ENCODE data around the gene STX8.

STX8 gene

GRCh38 chr17:9512323-9513168 is 63.1 kb downstream of the STX8 start:
- H3K27ac ChIP-seq (ENCODE audit: low read length) = no peak overlapping the region
- H3K36me3 ChIP-seq (replicated peaks; ENCODE audit: low read depth, low read length) = no peaks in the 10 kb centered on the region
- H2AFZ ChIP-seq (ENCODE audit: low read depth, low read length) = no peak overlapping the region
- H3K4me2 ChIP-seq (ENCODE audit: low read length) = no peak overlapping the region
- no peaks in the 10 kb centered on the region for H3K9me3 ChIP-seq (ENCODE audit: insufficient read depth, low read length)
- H3K4me1 ChIP-seq (ENCODE audit: low read length) = no peaks in the 10 kb centered on the region
- no peak overlapping the region for H3K9ac ChIP-seq (ENCODE audit: low read length)
- H3K27me3 ChIP-seq (ENCODE audit: low read depth, low read length) = no peaks in the 10 kb centered on the region
- H3K79me2 ChIP-seq (ENCODE audit: low read length) = no peaks in the 10 kb centered on the region
- no peak for TF ChIP-seq CTCF (IDR thresholded peaks at IDR 0.05; ENCODE audit: low read depth, low read length)
- TF ChIP-seq EZH2phosphoT487 (IDR thresholded peaks at IDR 0.05; ENCODE audit: low read depth) = no peak
- no peak overlapping the region for H3K4me3 ChIP-seq (ENCODE audit: low read length)
- H4K20me1 ChIP-seq (ENCODE audit: insufficient read depth, low read length) = no peaks in the 10 kb centered on the region

GRCh38 chr17:9509236-9509816 is 66.3 kb downstream of the STX8 start:
- Histone ChIP-seq H3K9me3 (ENCODE audit: insufficient read depth, low read length) (no peaks in the 10 kb centered on the region), H2AFZ (ENCODE audit: low read depth, low read length) (no peak overlapping the region), H3K9ac (ENCODE audit: low read length) (no peak overlapping the region), H3K27ac (ENCODE audit: low read length) (no peak overlapping the region), H3K4me2 (ENCODE audit: low read length) (no peak overlapping the region), H3K4me1 (ENCODE audit: low read length) (no peaks in the 10 kb centered on the region), H3K36me3 (replicated peaks; ENCODE audit: low read depth, low read length) (no peaks in the 10 kb centered on the region), H4K20me1 (ENCODE audit: insufficient read depth, low read length) (no peaks in the 10 kb centered on the region), H3K4me3 (ENCODE audit: low read length) (no peak overlapping the region), H3K79me2 (ENCODE audit: low read length) (no peaks in the 10 kb centered on the region), H3K27me3 (ENCODE audit: low read depth, low read length) (no peaks in the 10 kb centered on the region)
- TF ChIP-seq CTCF (IDR thresholded peaks at IDR 0.05; ENCODE audit: low read depth, low read length) (no peak), EZH2phosphoT487 (IDR thresholded peaks at IDR 0.05; ENCODE audit: low read depth) (no peak)

- Histone ChIP-seq H3K27me3 (ENCODE audit: low read depth, low read length) (no peaks in the 10 kb centered on the region), H3K79me2 (ENCODE audit: low read length) (no peaks in the 10 kb centered on the region), H3K9me3 (ENCODE audit: insufficient read depth, low read length) (no peaks in the 10 kb centered on the region), H3K4me2 (ENCODE audit: low read length) (no peak overlapping the region), H3K36me3 (replicated peaks; ENCODE audit: low read depth, low read length) (no peaks in the 10 kb centered on the region), H4K20me1 (ENCODE audit: insufficient read depth, low read length) (no peaks in the 10 kb centered on the region), H3K27ac (ENCODE audit: low read length) (no peak overlapping the region), H2AFZ (ENCODE audit: low read depth, low read length) (no peak overlapping the region), H3K4me3 (ENCODE audit: low read length) (no peak overlapping the region), H3K9ac (ENCODE audit: low read length) (no peak overlapping the region), H3K4me1 (ENCODE audit: low read length) (no peaks in the 10 kb centered on the region)
- no peak for TF ChIP-seq EZH2phosphoT487 (IDR thresholded peaks at IDR 0.05; ENCODE audit: low read depth)
- no peak for TF ChIP-seq CTCF (IDR thresholded peaks at IDR 0.05; ENCODE audit: low read depth, low read length)
These were observed 76.6 kb downstream of the STX8 start for GRCh38 chr17:9499041-9499440.

GRCh38 chr17:9498490-9498889 is 77.1 kb downstream of the STX8 start:
- no peaks in the 10 kb centered on the region for H3K27me3 ChIP-seq (ENCODE audit: low read depth, low read length)
- no peak overlapping the region for H3K9ac ChIP-seq (ENCODE audit: low read length)
- H3K36me3 ChIP-seq (replicated peaks; ENCODE audit: low read depth, low read length) = no peaks in the 10 kb centered on the region
- H3K9me3 ChIP-seq (ENCODE audit: insufficient read depth, low read length) = no peaks in the 10 kb centered on the region
- no peak for TF ChIP-seq CTCF (IDR thresholded peaks at IDR 0.05; ENCODE audit: low read depth, low read length)
- no peak for TF ChIP-seq EZH2phosphoT487 (IDR thresholded peaks at IDR 0.05; ENCODE audit: low read depth)
- no peak overlapping the region for H3K4me3 ChIP-seq (ENCODE audit: low read length)
- H3K4me1 ChIP-seq (ENCODE audit: low read length) = no peaks in the 10 kb centered on the region
- H2AFZ ChIP-seq (ENCODE audit: low read depth, low read length) = no peak overlapping the region
- H3K27ac ChIP-seq (ENCODE audit: low read length) = no peak overlapping the region
- H4K20me1 ChIP-seq (ENCODE audit: insufficient read depth, low read length) = no peaks in the 10 kb centered on the region
- H3K79me2 ChIP-seq (ENCODE audit: low read length) = no peaks in the 10 kb centered on the region
- no peak overlapping the region for H3K4me2 ChIP-seq (ENCODE audit: low read length)
